Measurements from ENCODE around the gene TOM1L1.
A peak's percentile ranks its signal among the peaks of the same experiment; 100 is the strongest.
"Not testable (repeated sequence)": the region's sequence is repeated elsewhere in the genome, so short reads cannot be mapped to it uniquely, and the experiment has no call there.

Gene TOM1L1, protein sequence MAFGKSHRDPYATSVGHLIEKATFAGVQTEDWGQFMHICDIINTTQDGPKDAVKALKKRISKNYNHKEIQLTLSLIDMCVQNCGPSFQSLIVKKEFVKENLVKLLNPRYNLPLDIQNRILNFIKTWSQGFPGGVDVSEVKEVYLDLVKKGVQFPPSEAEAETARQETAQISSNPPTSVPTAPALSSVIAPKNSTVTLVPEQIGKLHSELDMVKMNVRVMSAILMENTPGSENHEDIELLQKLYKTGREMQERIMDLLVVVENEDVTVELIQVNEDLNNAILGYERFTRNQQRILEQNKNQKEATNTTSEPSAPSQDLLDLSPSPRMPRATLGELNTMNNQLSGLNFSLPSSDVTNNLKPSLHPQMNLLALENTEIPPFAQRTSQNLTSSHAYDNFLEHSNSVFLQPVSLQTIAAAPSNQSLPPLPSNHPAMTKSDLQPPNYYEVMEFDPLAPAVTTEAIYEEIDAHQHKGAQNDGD

DNA sequence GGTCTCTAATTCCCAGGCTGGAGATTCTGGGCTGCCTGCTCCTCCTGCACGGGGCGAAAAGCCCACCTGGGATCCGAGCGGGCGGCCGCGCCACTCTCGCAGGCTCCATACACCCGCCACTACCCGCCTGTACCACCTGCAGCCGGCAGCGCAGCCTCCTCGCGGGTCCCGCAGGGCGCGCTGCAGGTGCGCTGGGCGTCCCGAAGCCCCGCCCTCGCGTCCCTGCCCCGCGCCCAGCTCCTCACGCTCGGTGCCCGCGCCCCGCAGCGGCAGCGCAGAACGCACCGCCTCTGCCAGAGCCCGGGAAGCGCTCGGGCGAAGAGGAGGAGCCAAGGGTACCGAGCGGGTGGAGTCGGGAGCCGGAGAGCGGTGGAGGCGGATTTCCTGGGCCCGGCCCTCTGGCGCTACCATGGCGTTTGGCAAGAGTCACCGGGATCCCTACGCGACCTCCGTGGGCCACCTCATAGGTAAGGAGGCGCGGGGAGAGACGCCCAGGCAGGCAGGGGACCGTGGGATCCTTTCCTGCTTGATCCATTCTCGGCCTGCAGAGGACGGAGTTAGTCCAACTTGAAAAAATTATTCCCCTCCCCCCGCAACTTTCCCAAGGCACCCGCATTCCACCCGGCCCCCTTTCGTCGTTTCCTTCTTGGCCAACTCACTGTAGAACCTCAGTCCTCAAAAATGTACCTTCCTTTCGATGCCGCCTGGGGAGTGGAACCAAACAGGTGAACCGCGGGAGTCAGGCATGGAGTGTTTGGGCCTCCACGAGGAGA lies at the start of gene TOM1L1:
Gene TOM1L1 (plus strand): TSS at position 396 of the 773 bp plus-strand sequence. CDS start 14 bp downstream, at position 410.
- DNase-seq, result peak; percentile 23

DNA sequence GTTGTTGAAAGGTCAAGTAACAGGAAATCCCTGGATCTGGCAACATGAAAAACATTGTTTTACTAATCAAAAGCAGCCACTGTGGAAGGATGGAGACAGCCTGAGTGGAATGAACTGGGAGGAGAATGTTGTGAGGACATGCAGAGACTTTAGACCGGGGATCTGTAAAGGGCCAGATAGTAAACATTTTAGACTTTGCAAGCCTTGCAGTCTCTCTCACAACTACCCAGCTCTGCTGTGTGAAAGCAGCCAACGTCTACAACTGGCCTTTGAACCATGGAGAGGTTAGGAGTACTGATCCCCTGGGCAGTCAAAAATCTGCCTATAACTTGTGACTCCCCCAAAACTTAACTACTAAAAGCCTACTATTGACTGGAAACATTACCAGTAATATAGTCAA lies 41.5 kb upstream of the TOM1L1 start:
- DNase-seq, result no peak

DNA sequence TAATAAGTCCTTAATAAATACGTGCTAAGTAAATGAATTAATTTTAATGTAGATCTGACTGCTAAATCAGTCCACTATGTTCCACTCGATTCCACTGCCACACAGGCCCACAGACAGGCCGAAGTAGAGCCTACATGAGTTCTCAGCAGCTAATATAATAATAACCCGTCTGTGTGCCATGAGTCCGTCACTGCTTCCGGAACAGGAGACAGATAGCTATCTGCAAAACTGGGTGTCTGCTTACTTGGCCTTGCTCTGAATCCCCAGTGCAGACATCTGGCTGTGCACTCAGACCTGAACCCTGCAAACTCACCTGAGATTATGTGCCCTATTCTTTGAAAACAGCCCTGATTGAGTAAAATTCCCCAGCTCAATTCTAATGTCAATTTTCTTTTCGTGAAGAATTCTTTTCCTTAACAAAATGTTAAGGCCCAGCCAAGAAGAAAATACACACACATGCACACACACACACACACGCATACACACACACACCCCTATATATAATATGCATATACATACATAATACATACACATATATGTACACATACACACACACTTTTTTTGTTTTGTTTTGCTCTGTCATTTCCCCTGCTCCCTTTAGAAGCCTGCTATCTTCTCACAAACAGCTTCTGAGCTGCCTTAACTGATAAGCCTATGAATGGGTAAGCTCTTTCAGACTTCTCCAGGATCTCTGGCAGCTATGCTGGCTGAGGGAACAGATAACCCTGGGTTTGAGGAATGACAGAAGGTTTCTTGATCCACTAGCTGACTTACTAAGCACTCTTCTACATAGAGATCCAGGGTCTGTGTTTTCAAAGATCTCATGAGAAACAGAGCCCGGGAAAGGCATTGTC lies 39.8 kb upstream of the TOM1L1 start:
- DNase-seq, result no peak

DNA sequence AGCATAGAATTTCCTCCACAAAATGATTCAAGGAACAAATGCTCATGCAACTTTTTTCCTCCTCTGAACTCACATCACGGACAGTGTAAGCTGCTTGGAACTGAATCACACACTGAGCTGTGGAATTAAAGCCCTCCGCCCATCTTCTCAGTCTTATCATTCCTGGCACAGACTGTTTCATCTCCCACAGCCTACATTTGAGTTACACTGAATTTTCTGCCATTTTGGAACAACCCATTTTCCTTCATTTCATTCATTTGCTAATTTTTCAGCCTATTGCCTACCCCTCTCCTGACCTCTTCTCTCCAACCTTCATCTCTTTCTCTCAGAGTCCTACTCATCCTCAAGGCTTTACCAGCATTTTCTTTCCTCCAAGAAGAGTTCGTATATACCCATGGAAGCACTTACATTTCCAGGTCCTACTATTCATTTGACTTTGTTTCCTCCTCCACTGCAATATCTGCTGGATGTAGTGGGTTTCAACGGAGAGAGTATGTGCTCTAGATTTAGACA lies 39.1 kb upstream of the TOM1L1 start:
- DNase-seq, result no peak

DNA sequence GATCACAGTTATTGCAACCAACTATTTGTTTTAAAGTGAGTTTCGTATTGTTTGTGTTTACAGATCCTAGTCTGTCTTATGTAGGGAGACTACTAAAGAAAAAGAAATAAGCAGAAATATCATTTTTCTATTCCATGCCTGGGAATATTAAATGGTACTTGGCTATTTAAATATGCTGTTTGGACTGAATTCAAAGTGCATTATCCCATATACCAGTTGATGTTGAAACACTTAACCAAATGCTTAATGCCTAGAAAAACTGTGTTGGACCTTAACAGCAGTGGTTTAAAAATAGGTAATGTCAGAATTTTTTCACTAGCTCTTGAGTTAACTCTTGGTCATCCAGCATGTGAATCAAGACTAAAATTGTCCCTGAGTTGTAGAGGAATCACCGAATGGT lies 37.5 kb upstream of the TOM1L1 start:
- DNase-seq, result no peak

DNA sequence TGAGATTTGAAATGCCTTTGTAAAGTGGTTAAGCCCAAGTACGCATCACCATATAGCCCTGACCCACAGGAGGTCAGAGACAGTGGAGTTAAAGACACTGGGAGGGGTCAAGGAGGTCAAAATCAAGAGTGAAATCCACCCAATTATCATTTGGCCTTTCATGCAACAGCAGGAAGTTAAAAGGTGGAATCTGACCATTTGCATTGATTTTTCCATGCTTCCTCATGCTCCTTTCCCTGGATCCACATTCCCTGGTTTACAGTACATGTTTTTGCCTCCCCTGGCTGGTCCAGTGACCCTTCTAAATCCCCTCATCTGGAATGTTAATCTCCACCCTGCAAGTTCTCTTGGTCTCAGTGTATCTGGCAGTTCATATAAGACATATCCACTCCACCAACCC lies 36.6 kb upstream of the TOM1L1 start:
- no peak for DNase-seq

DNA sequence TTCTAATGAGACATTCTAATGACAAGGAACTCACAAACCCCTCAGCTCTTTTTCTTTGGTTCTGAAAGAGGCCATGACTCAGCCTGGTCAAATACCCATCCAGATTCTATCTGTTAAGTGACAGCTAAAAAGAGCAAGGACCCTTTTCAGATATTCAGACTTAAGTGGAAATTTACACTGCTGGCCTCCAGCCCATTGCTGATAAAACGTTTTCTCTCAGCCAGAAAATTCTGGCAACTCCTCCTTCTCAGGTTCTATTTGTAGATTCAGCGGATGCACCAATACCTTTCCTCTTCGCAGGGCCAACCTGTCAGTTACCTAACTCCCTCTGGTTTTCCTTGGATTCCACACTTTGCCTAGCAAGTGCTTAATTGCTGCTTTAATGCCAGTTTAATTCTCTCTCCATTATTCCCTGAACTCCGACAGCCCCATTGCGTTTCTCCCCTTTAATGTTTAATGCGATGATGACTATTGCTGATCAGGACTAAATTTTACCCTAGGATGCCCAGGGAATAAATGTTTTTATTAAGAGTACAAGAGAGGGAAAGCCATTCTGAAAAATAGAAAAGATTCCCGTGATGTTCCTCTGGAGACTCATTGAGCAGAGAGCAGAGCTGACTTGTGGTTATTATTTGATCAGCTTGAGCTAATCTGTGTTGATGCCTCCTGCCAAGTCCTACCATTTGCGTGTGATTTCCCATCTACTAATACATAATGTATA lies 35.9 kb upstream of the TOM1L1 start:
- no peak for DNase-seq

DNA sequence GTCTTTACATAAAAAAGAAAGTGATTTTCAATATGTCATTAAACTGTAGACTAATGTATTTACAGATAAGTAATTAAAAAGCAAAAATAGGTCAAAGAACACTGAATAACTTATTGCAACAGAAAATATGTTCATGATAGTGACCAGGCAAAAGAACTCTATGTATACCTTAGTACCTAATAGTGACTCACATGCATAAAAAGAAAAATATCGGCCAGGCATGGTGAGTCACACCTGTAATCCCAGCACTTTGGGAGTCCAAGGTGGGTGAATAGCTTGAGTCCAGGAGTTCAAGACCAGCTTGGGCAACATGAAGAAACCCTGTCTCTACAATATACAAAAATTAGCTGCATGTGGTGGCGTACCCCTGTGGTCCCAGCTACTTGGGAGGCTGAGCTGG lies 33.0 kb upstream of the TOM1L1 start:
- no peak for DNase-seq

DNA sequence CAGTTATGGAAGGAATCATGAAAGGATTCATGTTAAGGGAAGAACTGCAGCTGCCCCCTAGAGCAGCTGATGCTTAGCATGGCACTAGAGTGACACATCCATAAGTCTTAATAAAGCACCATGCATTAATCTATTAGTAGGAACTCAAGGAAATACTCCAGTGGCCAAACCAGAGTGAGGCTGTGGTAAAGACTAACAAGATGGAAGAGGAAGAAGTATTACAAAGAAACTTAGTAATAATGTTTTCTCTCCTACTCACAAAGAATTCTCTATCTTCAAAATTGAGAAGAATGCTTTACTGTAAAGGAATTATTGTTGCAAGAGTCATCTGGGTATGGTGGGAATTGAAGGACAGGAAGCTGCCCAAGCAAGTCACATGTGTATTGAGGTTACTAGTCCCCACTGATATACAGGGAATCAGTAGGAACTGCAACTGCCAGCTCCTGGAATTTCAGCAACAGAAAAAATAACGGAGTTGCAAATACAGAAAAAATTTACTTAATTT lies 29.9 kb upstream of the TOM1L1 start:
- no peak for DNase-seq

DNA sequence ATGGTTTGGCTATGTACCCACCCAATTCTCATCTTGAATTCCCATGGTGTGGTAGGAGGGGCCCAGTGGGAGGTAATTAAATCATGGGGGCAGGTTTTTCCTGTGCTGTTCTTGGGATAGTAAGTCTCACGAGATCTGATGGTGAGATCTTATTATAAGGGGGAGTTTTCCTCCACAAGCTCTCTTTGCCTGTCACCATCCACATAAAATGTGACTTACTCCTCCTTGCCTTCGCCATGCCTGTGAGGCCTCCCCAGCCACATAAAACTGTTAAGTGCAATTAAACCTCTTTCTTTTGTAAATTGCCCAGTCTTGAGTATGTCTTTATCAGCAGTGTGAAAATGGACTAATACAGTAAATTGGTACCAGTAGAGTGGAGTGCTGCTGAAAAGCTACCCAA lies 24.7 kb upstream of the TOM1L1 start:
- DNase-seq, result not testable (repeated sequence)

DNA sequence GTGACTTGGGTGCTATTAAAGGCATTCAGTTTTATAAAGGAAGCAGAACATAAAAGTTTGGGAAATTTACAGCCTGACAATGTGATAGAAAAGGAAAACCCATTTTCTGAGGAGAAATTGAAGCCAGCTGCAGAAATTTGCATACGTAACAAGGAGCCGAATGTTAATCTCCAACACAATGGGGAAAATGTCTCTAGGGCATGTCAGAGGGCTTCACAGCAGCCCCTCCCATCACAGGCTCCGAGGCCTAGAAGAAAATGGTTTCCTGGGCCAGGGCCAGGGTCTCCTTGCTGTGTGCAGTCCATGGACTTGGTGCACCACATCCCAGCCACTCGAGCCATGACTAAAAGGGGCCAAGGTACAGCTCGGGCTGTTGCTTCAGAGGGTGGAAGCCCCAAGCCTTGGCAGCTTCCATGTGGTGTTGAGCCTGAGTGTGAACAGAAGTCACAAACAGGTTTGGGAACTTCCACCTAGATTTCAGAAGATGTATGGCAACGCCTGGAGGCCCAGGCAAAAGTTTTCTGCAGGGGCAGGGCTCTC lies 23.9 kb upstream of the TOM1L1 start:
- no peak for DNase-seq

DNA sequence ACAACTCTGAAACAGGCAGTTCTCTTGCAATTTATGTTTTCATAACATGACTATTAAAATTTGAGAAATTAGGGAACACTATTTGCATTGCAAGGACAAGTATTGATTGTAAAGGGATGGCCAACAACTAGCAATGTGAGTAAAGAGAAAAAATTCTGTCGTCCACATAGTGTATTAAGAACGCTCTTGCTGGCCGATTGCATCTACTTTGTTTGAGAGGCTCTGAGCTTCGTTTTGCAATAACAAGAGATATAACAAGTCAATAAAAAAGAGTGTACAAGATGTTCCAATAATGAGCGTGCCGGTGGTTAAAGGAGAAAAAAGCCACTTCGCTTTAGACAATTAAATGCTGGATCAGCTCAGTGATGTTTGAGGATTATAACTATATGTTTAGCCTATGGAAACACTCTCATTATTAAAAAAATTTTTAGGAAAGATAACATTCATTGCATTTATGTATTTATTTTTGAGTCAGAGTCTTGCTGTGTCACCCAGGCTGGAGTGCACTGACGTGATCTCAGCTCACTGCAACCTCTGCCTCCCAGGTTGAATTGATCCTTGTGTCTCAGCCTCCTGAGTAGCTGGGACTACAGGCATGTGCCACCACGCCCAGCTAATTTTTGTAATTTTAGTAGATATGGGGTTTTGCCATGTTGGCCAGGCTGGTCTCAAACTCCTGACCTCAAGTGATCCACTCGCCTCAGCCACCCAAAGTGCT lies 19.2 kb upstream of the TOM1L1 start:
- DNase-seq, result no peak

DNA sequence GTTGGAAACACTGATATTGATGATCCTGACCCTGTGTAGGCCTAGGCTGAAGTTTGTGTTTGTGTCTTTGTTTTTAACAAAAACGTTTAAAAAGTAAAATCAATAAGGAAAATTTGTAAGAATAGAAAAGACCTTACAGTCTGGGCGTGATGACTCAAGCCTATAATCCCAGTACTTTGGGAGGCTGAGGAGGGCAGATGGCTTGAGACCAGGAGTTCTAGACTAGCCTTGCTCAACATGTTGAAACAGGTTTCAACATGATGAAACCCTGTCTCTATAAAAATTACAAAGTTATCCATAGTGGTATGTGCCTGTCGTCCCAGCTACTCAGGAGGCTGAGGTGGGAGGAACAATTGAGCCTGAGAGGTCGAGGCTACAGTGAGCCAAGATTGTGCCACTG lies 18.3 kb upstream of the TOM1L1 start:
- DNase-seq, result peak; percentile 25

DNA sequence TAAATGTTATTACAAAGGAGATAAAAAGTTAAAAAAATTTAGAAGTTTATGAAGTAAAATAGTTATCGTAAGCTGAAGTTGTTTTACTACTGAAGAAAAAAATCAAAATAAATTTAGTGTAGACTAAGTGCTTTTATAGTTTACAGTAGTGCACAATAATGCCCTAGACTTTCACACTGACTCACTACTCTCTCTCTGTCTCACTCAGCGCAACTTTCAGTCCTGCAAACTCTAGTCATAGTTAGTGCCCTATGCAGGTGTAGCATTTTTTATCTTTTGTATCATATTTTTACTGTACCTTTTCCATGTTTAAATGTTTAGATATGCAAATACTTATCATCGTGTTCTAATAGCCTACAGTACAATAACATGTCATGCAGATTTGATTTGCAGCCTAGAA lies 17.7 kb upstream of the TOM1L1 start:
- DNase-seq, result no peak

DNA sequence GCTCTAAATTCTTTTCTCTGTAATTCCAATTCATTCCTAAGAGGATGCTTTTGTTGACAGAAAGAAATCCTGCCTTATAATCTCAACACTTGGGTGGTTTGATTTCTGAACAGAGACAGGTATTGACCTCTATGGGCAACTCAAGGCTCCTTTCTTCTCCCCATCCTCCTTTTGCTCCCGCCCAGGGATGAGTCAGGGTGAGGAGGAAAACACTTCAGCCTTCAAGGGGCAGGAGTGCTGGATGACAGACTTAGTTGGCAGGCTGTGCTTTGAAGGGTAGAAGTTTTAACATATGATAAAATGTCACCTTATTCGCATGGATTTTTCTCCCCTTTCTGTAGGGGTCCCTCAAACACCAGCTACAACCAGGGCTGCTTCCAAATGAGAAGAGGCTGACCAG lies 16.7 kb upstream of the TOM1L1 start:
- DNase-seq, result no peak

DNA sequence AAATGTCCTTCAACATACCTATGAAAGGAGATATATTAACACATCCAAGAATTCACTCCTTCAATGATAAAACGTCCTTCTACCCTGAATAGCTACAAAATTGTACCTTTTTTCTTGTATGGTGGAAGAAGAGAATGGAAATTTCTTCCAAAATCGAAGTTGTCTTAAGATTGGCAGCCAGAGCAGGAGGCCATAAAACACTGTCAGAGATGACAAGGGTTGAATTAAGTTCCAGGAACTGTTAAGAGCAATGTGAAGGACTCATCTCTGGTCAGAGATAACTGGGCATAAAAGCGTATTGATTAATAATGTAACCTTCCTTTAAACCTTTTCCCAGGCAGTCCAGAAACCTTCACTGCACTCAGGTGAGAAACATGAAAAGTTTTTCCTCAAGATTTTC lies 12.9 kb upstream of the TOM1L1 start:
- DNase-seq, result no peak

DNA sequence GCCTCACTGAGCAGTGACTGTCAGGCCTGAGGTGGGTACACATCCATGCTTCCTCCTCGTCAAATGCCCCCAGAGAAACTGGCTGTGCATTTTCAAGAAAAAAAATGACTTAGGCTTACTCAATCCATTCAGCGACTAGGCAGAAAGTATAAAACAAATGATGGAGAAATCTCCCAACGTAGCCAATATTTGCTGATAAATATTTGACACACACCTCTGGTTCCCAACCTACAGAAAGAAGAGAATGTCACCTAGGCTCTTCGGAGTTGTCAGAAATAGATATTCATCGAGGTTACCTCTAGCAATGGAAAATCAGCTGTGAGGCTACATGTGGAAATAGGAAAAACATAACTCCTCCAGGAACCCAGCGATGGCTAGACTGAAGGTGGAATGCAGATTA lies 12.4 kb upstream of the TOM1L1 start:
- no peak for DNase-seq

DNA sequence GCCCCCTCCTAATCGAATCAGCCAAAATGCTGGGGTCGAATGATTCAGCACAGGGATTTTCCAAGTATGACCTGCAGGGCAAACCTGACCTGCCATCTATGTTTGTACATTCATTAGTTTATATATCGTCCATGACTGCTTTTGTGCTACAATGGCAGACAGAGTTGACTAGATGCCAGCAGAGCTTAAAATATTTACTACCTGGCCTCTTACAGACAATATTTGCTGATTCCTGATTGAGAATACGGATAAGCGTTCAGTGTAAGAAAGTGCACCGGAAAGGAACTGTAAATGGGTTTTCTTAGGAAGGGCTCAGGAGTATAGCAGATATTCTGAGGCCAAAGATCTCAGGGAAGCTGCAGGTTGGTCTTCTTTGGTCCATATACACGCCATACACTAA lies 11.7 kb upstream of the TOM1L1 start:
- DNase-seq, result no peak

DNA sequence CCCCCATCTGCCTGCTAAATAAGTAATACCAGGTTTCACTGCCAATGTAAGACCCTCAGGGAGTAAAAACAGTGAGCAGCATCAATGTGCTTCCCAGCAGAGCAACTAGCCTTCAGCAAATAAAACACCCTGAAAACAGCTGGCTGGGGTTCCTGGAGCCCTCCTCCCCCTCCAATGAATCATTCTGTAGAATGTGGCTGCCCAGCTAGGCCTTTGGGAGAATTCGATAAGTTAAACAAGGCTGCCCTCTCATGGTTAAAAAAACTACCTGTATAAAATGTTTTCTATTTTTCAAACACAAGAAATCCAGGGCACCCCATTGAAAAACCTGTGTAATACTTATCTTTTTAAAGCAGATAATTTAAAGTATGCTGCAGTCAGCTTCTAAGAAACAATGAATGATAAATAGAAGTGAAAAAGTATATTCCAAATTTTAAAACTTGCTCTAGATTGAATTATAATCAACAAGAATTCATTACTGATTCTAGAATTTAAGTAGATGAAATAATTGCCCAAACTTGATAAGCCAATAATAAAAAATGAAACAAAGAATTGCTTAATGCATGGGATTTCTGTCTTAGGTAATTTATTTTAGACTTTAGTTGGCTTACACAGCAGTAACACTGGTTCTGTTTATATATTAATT lies 9.4 kb upstream of the TOM1L1 start:
- peak; percentile 39 for DNase-seq

DNA sequence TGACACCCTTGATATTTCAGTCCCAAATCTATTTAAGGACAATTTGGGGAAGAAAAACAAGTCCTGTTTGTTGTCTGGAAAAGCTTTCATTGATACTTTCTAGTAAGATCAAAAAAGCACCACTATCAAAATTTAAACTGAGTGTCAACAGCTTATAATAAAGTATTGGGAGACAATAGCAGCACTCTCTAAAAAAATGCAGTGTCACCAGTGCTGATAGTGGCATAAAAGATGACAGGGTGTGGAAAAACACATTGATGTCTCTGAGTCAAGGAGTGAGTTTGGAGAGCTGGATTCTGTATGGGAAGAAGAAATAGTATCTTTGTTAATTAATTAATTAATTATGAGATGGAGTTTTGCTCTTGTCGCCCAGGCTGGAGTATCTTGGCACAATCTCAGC lies 8.3 kb upstream of the TOM1L1 start:
- DNase-seq, result no peak

DNA sequence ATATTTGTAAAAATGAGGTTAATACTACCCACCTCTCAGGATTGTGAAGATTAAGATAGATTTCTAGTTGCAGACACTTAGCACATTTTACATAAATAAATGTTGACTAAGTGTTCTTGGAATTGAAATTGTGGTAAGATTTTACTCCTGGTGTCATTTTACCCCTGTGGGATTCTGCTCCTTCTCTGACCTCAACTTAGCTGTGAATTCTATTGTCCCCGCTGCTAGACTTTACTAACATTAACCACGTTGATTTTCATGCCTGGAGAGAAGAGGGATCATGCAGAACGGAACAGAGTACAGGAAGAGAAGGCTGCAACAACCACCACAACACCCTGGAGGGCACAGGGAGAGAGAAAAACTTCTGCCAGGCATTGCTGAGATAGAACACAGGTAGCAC lies 2.1 kb upstream of the TOM1L1 start:
- DNase-seq, result no peak

Data from DMS 273 treated with DMSO at 0.1 percent for 48 hours (cell line).